Measurements from ENCODE around the gene SERPINE1.

DNA sequence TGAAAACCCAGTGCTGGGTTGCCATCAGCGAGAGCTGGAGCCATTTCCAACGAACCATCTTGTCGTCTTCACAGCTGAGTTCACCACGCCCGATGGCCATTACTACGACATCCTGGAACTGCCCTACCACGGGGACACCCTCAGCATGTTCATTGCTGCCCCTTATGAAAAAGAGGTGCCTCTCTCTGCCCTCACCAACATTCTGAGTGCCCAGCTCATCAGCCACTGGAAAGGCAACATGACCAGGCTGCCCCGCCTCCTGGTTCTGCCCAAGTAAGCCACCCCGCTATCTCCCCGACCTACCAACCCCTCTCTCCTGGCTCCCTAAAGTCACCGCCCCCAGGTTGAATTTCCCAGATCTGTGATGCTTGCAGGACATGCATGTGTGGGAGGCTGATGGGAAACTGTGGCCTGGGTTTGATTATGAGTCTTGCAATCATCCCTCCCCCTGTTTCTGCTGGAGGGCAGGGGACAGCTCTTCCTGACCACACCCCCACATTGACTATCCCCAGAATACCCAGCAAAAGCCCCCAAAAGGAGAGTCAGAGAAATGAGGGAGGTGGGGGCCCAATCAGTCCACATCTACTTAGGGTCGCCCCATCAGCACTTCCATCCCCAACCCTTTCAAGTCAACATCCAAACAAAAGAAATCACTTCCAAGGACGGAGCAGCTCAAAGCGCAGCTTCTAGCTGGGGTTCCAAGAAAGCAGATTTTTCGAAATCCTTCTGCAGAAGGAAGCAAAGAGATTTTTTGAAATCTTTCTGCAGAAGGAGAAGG is 6.9 kb downstream of the SERPINE1 start:
- TF ChIP-seq EZH2 (IDR thresholded peaks at IDR 0.05; ENCODE audit: insufficient read depth, poor library complexity, severe bottlenecking) (no peak), EZH2phosphoT487 (IDR thresholded peaks at IDR 0.05; ENCODE audit: insufficient read depth, low read depth) (no peak)
